ENCODE measurements around the gene FAM90A26.
A peak's percentile ranks its signal among the peaks of the same experiment; 100 is the strongest.
"Not testable (repeated sequence)": the region's sequence is repeated elsewhere in the genome, so short reads cannot be mapped to it uniquely, and the experiment has no call there.

The FAM90A26 gene

DNA sequence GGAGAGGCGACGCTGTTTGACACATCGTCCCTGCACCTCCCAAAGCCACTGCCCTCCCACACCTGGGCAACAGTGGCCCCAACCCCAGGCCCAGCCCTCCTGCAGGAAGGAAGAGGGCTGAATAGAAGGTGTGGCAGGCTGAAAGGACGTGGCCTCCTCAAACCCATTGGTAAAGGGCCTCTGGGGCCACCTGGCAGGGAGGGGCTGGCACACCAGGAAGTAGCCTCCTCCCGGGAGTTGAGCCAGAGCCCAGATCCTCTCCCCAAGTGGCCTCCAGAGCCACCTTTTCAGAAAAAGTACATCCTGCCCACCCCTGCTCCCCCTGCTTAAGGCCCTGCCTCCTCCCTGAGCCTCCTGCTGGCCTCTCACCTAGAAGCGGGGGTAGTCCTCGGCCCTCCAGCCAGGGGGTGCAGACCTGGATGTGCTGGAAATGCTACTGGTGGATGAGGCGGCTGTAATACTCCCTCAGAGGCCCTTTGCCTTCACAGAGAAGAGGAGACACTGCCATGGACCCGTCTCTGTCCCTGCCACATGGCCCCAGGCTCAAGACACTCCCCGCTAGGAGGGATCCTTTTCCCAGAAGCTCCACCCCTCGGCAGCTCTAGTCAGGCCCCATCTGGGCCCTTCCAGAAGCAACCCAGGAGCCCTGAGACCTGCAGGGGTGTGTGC is at the start of gene FAM90A26:
TSS of gene FAM90A26 (plus strand) at position 619 of the 669 bp plus-strand sequence. CDS start 2,764 bp downstream, outside the sequence.
- H3K36me3 Mint-ChIP-seq; DNase-seq; H3K4me1 Mint-ChIP-seq; ATAC-seq (replicated peaks); H3K4me3 Mint-ChIP-seq; H3K27me3 Mint-ChIP-seq; H3K27ac Mint-ChIP-seq; H3K9me3 Mint-ChIP-seq: not testable (repeated sequence)

- H3K27ac Mint-ChIP-seq; H3K4me3 Mint-ChIP-seq; H3K9me3 Mint-ChIP-seq; DNase-seq; H3K4me1 Mint-ChIP-seq; ATAC-seq (replicated peaks); H3K36me3 Mint-ChIP-seq: not testable (repeated sequence)
- peaks cover 28 to 29% of the 10 kb centered on the region in 2 donors for H3K27me3 Mint-ChIP-seq
Observed at GRCh38 chr4:9122711-9123110, 47.5 kb upstream of the FAM90A26 start.

GRCh38 chr4:9123572-9124007 is 46.6 kb upstream of the FAM90A26 start:
- not testable (repeated sequence) for H3K36me3 Mint-ChIP-seq, H3K4me3 Mint-ChIP-seq
- peak; percentile 27 for DNase-seq

GRCh38 chr4:9125601-9126161 is 44.5 kb upstream of the FAM90A26 start:
- peaks cover 22% of the 10 kb centered on the region in 2 donors for H3K27me3 Mint-ChIP-seq
- H3K36me3 Mint-ChIP-seq, H3K27ac Mint-ChIP-seq: not testable (repeated sequence)

More at GRCh38 chr4:9123572-9124007, 46.6 kb upstream of the FAM90A26 start:
- H3K4me1 Mint-ChIP-seq; H3K27ac Mint-ChIP-seq; ATAC-seq (replicated peaks); H3K9me3 Mint-ChIP-seq: not testable (repeated sequence)
- peaks cover 22 to 23% of the 10 kb centered on the region in 2 donors for H3K27me3 Mint-ChIP-seq

DNA sequence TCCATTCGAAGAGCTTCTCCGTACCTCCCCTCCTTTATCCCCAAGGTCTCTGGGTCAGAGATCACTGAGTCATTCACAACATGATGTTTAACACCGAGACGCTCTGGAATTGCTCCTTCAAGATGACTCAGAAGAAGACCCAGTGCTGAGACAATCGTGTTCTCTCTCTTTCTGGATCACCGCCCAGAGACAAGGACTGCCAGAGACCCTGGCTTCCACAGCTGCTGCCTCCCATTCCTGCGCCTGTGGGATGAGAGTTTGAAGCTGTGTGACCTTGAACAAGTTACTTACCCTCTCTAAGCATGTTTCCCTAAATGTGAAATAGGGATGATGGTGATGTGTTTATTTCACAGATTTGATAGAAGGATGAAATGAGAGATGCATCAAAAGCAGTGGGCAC is 38.8 kb upstream of the FAM90A26 start:
- ATAC-seq (replicated peaks); DNase-seq; H3K4me1 Mint-ChIP-seq; H3K27me3 Mint-ChIP-seq; H3K9me3 Mint-ChIP-seq; H3K4me3 Mint-ChIP-seq; H3K36me3 Mint-ChIP-seq; H3K27ac Mint-ChIP-seq: not testable (repeated sequence)

More at GRCh38 chr4:9125601-9126161, 44.5 kb upstream of the FAM90A26 start:
- H3K4me3 Mint-ChIP-seq; H3K9me3 Mint-ChIP-seq; H3K4me1 Mint-ChIP-seq; DNase-seq; ATAC-seq (replicated peaks): not testable (repeated sequence)

GRCh38 chr4:9132849-9133248 is 37.4 kb upstream of the FAM90A26 start:
- H3K27ac Mint-ChIP-seq; H3K27me3 Mint-ChIP-seq; H3K4me3 Mint-ChIP-seq; DNase-seq; H3K9me3 Mint-ChIP-seq; H3K36me3 Mint-ChIP-seq; H3K4me1 Mint-ChIP-seq; ATAC-seq (replicated peaks): not testable (repeated sequence)

GRCh38 chr4:9134011-9134410 is 36.2 kb upstream of the FAM90A26 start:
- H3K9me3 Mint-ChIP-seq; ATAC-seq (replicated peaks); H3K27ac Mint-ChIP-seq; H3K4me1 Mint-ChIP-seq; H3K36me3 Mint-ChIP-seq; H3K27me3 Mint-ChIP-seq; DNase-seq; H3K4me3 Mint-ChIP-seq: not testable (repeated sequence)

DNA sequence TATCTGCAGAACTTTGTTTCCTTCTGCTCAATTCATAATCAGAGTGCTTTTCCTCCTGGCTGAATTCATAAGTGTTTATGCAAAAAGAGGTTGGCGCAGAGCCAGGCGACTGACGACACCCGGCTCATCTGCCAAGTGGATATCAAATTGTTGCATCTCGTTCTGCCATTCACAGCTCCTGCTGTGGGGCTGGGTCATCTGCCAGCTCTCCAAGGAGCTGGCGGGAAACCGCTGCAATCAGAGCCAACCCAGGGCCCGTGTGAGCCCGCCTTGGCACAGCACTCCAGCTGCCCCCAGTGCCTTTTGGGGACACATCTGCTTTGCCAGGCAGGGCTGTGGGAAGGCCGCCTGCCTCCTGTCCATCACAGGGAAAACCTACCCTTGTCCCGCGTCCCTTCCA is 35.7 kb upstream of the FAM90A26 start:
- H3K36me3 Mint-ChIP-seq; H3K4me3 Mint-ChIP-seq; H3K4me1 Mint-ChIP-seq; ATAC-seq (replicated peaks); H3K27ac Mint-ChIP-seq; H3K9me3 Mint-ChIP-seq; H3K27me3 Mint-ChIP-seq; DNase-seq: not testable (repeated sequence)

DNA sequence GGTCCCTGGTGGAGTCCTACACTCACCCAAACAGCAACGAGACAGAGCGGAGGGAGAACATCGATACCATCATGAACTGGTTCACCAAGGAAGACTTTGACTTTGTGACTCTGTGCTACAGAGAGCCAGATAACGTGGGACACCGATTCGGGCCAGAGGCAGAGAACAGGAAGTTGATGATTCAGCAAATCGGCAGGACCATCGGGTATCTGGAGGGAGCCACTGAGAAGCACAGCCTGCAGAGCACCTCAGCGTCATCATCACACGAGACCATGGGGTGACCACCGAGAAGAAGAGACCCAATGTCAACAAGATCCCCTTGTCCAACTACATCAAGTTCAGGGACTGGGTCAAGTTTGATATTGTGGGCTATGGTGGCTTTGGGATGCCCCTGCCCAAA is 29.2 kb upstream of the FAM90A26 start:
- not testable (repeated sequence) for DNase-seq; H3K4me1 Mint-ChIP-seq; H3K27ac Mint-ChIP-seq; H3K4me3 Mint-ChIP-seq; ATAC-seq (replicated peaks); H3K27me3 Mint-ChIP-seq; H3K9me3 Mint-ChIP-seq
- peaks cover 8 to 13% of the 10 kb centered on the region in 2 donors for H3K36me3 Mint-ChIP-seq

DNA sequence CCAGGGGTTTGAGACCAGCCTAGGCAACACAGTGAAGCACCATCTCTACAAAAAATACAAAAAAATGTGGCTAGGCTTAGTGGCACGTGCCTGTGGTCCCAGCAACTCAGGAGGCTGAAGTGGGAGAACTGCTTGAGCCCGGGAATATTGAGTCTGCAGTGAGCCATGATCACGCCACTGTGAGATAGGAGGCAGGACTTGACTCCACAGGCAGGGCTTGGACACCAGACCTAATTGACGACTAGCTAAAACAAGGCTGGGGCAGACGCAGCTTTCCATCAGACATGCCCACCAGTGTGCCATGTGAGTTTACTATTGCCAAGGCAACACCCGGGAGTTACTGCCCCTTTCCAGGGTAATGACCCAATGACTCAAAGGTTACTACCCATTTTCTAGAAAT is 27.4 kb upstream of the FAM90A26 start:
- ATAC-seq (replicated peaks); H3K27ac Mint-ChIP-seq; H3K27me3 Mint-ChIP-seq; DNase-seq; H3K4me1 Mint-ChIP-seq; H3K9me3 Mint-ChIP-seq; H3K4me3 Mint-ChIP-seq: not testable (repeated sequence)
- peaks cover 8 to 13% of the 10 kb centered on the region in 2 donors for H3K36me3 Mint-ChIP-seq

DNA sequence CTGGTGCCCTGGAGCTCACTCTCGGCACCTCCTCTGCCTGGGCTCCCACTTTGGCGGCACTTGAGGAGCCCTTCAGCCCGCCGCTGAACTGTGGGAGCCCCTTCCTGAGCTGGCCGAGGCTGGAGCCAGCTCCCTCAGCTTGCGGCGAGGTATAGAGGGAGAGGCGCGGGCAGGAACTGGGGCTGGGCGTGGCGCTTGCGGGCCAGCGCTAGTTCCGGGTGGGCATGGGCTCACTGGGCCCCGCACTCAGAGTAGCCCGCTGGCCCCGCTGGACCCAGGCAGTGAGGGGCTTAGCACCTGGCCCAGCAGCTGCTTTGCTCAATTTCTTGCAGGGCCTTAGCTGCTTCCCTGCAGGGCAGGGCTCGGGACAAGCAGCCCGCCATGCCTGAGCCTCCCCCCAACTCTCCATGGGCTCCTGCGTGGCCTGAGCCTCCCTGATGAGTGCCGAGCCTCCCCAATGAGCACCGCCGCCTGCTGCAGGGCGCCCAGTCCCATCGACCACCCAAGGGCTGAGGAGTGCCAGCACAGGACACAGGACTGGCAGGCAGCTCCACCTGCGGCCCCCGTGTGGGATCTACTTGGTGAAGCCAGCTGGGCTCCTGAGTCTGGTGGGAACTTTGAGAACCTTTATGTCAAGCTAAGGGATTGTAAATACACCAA is 26.7 kb upstream of the FAM90A26 start:
- no peaks in the 10 kb centered on the region for H3K27me3 Mint-ChIP-seq
- peaks cover 8 to 13% of the 10 kb centered on the region in 2 donors for H3K36me3 Mint-ChIP-seq
- H3K9me3 Mint-ChIP-seq: no peaks in the 10 kb centered on the region
- no peak overlapping the region for H3K27ac Mint-ChIP-seq
- ATAC-seq (replicated peaks) (no peak), DNase-seq (no peak)
- peaks cover 0 to 2% of the 10 kb centered on the region in 2 donors for H3K4me1 Mint-ChIP-seq
- no peak overlapping the region for H3K4me3 Mint-ChIP-seq

GRCh38 chr4:9146967-9147366 is 23.2 kb upstream of the FAM90A26 start:
- Mint-ChIP-seq H3K9me3 (no peaks in the 10 kb centered on the region), H3K27me3 (no peaks in the 10 kb centered on the region), H3K27ac (no peak overlapping the region), H3K4me3 (no peak overlapping the region), H3K36me3 (peaks cover 0 to 9% of the 10 kb centered on the region in 2 donors), H3K4me1 (peaks cover 3 to 5% of the 10 kb centered on the region in 2 donors)
- ATAC-seq (replicated peaks) (no peak), DNase-seq (no peak)

- H3K27me3 Mint-ChIP-seq; H3K4me3 Mint-ChIP-seq; DNase-seq; H3K4me1 Mint-ChIP-seq; H3K27ac Mint-ChIP-seq; H3K9me3 Mint-ChIP-seq; ATAC-seq (replicated peaks); H3K36me3 Mint-ChIP-seq: not testable (repeated sequence)
Observed at GRCh38 chr4:9147368-9147767, 22.8 kb upstream of the FAM90A26 start.

DNA sequence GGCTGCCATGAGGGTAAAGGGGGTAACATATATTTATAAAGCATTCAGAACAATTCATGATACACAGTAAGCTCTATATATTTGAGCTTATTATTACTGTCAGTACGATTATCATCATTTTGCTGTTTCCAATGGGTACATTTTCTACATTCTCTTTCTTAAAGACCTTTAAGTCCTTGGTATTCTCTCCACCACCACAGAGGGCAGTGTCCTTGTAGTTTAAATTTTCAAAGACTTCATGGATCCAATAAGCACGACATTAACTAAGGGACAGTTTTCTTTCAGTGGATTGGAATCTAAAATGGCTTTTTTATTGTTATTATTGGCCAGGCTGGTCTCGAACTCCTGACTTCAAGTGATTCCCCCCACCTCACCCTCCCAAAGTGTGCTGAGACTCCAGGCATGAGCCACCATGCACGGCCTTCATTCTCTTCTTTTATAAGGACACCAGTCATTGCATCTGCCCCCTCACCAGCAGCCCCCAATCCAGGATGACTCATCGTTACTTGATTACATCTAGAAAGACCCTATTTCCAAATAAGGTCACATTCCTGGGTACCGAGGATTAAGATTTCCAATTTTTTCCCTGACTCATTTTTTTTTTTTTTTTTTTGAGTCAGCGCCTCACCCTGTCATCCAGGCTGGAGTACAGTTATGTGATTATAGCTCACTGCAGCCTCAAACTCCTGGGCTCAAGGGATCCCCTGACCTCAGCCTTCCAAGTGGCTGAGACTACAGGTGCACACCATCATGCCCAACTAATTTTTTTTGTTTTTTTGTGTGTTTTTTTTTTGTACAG is 21.4 kb upstream of the FAM90A26 start:
- not testable (repeated sequence) for ATAC-seq (replicated peaks); H3K36me3 Mint-ChIP-seq

More for the DNA sequence above, 21.4 kb upstream of the FAM90A26 start:
- H3K27me3 Mint-ChIP-seq, H3K27ac Mint-ChIP-seq, H3K4me1 Mint-ChIP-seq, DNase-seq, H3K9me3 Mint-ChIP-seq, H3K4me3 Mint-ChIP-seq: not testable (repeated sequence)

All from stimulated activated naive B cell treated with anti-CD40 and anti-IgM and Interleukin-4, amounts not matched to agents 10 μg/mL and 1 μg/mL and 100 μg/mL, for 72 hours (primary cell).